Mesothelial cell of epicardium (in vitro differentiated cells): Measurements from ENCODE around the gene TEX44. TPM values are rescaled to one million over a fixed set of nuclear protein-coding genes. Genes with fewer than 3 reads are reported as not detected.

Experiments
- DNase-seq, 2 experiments: peaks; one replicate each; pipeline ENCODE4 v3.0.0; 2021; ENCODE audit warnings: low spot score in 2 of 2; ENCODE audit not compliant: unreplicated experiment in 2 of 2
- H3K27ac Mint-ChIP-seq: 2 replicates; pipeline ENCODE4 v1.8.0; 2021; ENCODE audit warnings: mixed read lengths
- H3K27me3 Mint-ChIP-seq: 2 replicates; pipeline ENCODE4 v1.8.0; 2021; ENCODE audit warnings: low read depth, mixed read lengths
- H3K36me3 Mint-ChIP-seq: 2 replicates; pipeline ENCODE4 v1.8.0; 2021; ENCODE audit warnings: mixed read lengths
- H3K4me1 Mint-ChIP-seq: 2 replicates; pipeline ENCODE4 v1.8.0; 2021; ENCODE audit warnings: mixed read lengths
- H3K4me3 Mint-ChIP-seq: 2 replicates; pipeline ENCODE4 v1.8.0; 2021; ENCODE audit warnings: mild to moderate bottlenecking, moderate library complexity, mixed read lengths
- H3K9me3 Mint-ChIP-seq: 2 replicates; pipeline ENCODE4 v1.8.0; 2021; ENCODE audit warnings: mixed read lengths
- CTCF ChIP-seq: fragments of 200-600 bp; sonication (generic); IDR thresholded peaks from one replicate; pipeline ENCODE4 v1.5.0; 2021; ENCODE audit warnings: antibody characterized with exemption; ENCODE audit not compliant: unreplicated experiment
- total RNA-seq: library from RNA; stranded (reverse); gene quantifications from 3 replicates; pipeline ENCODE4 v1.2.1, GENCODE V29; 2021

TEX44 gene
- total RNA-seq, 1 donor from 2014 or later = not detected

- H3K36me3 Mint-ChIP-seq = no peaks in the 10 kb centered on the region
- H3K4me3 Mint-ChIP-seq = no peak overlapping the region
- H3K4me1 Mint-ChIP-seq = peaks cover 19% of the 10 kb centered on the region
- peak overlapping the region; percentile 65 for H3K27ac Mint-ChIP-seq
- DNase-seq = no peak
- no peaks in the 10 kb centered on the region for H3K9me3 Mint-ChIP-seq
- no peak for TF ChIP-seq CTCF
- H3K27me3 Mint-ChIP-seq = no peaks in the 10 kb centered on the region
Observed at GRCh38 chr2:231633241-231633976, 40.7 kb downstream of the TEX44 start.

DNA sequence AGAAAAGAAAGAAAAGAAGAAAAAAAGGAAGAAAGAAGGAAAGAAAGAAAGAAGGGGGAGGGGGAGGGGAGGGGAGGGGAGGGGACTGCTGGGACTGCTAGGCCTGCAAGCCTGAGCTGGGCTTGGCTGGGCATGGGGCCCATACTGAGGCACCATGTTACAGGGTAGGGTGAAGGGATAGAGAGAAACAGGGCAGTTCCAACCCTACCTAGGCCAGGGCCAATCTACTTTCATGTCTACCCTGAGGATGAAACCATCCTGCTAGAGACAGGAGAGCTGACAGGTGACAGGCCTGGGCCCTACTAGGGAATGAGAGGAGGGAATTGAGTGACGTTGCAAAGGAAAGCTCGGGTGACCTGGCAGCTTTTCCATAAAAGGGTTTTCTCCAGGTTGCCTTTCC, 41.7 kb downstream of the TEX44 start:
- H3K27me3 Mint-ChIP-seq = no peaks in the 10 kb centered on the region
- no peak for DNase-seq
- no peaks in the 10 kb centered on the region for H3K36me3 Mint-ChIP-seq
- no peak overlapping the region for H3K27ac Mint-ChIP-seq
- no peaks in the 10 kb centered on the region for H3K9me3 Mint-ChIP-seq
- no peak for TF ChIP-seq CTCF
- no peak overlapping the region for H3K4me3 Mint-ChIP-seq
- H3K4me1 Mint-ChIP-seq = peaks cover 19% of the 10 kb centered on the region

- TF ChIP-seq CTCF = no peak
- no peaks in the 10 kb centered on the region for H3K36me3 Mint-ChIP-seq
- no peaks in the 10 kb centered on the region for H3K27me3 Mint-ChIP-seq
- H3K27ac Mint-ChIP-seq = peak overlapping the region; percentile 9
- peaks cover 19% of the 10 kb centered on the region for H3K4me1 Mint-ChIP-seq
- H3K9me3 Mint-ChIP-seq = no peaks in the 10 kb centered on the region
- no peak for DNase-seq
- H3K4me3 Mint-ChIP-seq = no peak overlapping the region
Observed at GRCh38 chr2:231634951-231635875, 42.5 kb downstream of the TEX44 start.

- no peaks in the 10 kb centered on the region for H3K9me3 Mint-ChIP-seq
- H3K4me3 Mint-ChIP-seq = no peak overlapping the region
- peaks cover 17% of the 10 kb centered on the region for H3K4me1 Mint-ChIP-seq
- DNase-seq = no peak
- peak overlapping the region; percentile 57 for H3K27ac Mint-ChIP-seq
- no peaks in the 10 kb centered on the region for H3K36me3 Mint-ChIP-seq
- H3K27me3 Mint-ChIP-seq = no peaks in the 10 kb centered on the region
- no peak for TF ChIP-seq CTCF
Observed at GRCh38 chr2:231640241-231640640, 47.6 kb downstream of the TEX44 start.

DNA sequence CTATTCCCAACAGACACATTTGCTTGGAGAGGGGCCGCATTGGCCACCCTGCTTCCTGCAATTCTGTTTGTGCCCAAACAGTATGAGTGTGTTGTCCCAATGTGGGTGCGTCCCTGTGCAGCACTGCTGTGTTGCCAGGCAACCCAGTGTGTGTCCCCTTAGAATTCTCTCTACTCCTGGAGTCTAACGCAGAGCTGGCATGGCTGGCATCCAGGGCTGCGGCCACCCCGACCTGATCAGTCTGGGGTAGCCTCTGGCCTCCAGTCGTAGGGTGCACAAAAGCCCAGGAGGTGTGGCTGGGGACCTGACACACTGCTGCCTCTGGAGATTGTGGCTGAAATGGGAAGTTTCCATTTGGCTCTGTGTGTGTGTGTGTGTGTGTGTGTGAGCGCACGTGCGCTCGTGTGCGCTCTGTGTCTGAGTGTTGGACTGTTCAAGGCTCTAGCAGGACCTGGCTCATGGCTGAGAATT, 48.0 kb downstream of the TEX44 start:
- Mint-ChIP-seq H3K4me3 (no peak overlapping the region), H3K9me3 (no peaks in the 10 kb centered on the region), H3K27me3 (no peaks in the 10 kb centered on the region), H3K27ac (peak overlapping the region; percentile 57), H3K36me3 (no peaks in the 10 kb centered on the region), H3K4me1 (peaks cover 15% of the 10 kb centered on the region)
- DNase-seq = no peak
- no peak for TF ChIP-seq CTCF
